ENCODE results near the gene RDH8.

DNA sequence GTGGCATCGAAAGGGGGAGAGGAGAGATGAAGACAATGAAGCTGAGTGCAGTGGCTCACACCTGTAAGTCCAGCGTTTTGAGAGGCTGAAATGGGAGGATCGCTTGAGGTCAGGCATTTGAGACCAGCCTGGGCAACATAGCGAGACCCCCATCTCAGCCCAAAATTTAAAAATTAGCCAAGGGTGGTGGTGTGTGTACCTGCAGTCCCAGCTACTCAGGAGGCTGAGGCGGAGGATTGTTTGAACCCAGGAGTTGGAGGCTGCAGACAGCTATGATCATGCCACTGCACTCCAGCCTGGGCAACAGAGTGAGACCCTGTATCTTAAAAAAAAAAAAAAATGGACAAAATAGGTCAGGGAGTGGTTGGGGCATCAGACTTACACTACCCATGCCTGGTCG is 7.6 kb downstream of the RDH8 start:
- no peak for TF ChIP-seq FOXK2 (IDR thresholded peaks at IDR 0.05)
- TF ChIP-seq POLR2A (IDR thresholded peaks at IDR 0.05; ENCODE audit: low read depth, low read length) = no peak
- TF ChIP-seq ESRRA (IDR thresholded peaks at IDR 0.05; ENCODE audit: low read length) = no peak
- no peak for TF ChIP-seq EGR1 (IDR thresholded peaks at IDR 0.05; ENCODE audit: borderline replicate concordance in 1 of 2, low read depth in 2 of 2, low read length in 2 of 2)
- no peak for TF ChIP-seq SRF (IDR thresholded peaks at IDR 0.05; ENCODE audit: low read depth in 2 of 2, low read length in 2 of 2)
- TF ChIP-seq ZNF274 (IDR thresholded peaks at IDR 0.05; ENCODE audit: insufficient read depth, insufficient read length) = no peak
- TF ChIP-seq EP300 (IDR thresholded peaks at IDR 0.05; ENCODE audit: borderline replicate concordance in 1 of 2, control insufficient read depth in 1 of 2, low read depth in 2 of 2, low read length in 2 of 2) = no peak
- TF ChIP-seq, protein P1, sequence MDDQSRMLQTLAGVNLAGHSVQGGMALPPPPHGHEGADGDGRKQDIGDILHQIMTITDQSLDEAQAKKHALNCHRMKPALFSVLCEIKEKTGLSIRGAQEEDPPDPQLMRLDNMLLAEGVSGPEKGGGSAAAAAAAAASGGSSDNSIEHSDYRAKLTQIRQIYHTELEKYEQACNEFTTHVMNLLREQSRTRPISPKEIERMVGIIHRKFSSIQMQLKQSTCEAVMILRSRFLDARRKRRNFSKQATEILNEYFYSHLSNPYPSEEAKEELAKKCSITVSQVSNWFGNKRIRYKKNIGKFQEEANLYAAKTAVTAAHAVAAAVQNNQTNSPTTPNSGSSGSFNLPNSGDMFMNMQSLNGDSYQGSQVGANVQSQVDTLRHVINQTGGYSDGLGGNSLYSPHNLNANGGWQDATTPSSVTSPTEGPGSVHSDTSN (IDR thresholded peaks at IDR 0.05; ENCODE audit: insufficient replicate concordance, low read depth, low read length) = no peak
- no peak for TF ChIP-seq CREB1 (IDR thresholded peaks at IDR 0.05; ENCODE audit: low read depth)
- TF ChIP-seq RAD21 (IDR thresholded peaks at IDR 0.05; ENCODE audit: insufficient read depth, low read depth, low read length) = no peak
- TF ChIP-seq FOXM1 (IDR thresholded peaks at IDR 0.05; ENCODE audit: low read depth, low read length) = no peak

All from GM12878 (cell line).